ENCODE results near the gene ABCF2.

The ABCF2 gene

DNA sequence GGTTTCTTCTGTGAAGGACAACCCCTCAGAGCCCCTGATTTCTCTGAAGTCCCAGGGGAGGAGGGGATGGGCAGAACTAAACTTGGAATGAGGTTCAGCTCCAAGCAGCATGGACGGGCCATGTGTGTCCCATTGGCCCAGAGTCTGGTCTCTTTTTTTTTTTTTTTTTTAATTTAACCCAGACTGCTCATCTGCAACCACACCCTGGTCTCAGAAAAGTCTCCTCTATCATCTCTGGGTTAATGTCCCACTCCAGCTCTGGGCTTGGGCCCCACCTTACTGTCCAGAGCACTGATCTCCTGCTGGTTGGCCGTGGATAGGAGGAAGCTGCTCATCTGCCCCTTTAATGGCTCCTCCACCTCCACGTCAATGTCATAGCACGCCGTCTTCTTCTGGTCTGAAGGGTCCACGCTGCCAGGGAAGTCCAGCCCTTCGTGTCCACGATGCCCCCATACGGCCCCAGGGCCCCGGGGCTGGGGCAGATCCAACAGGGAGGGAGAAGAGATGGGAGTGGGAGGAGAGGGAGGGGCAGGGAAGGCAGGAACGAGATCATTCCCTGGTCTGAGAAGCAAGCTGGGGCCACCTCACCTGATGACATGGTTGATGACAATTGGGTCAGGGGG lies 12.9 kb upstream of the ABCF2 start:
- no peak overlapping the region for H3K27ac Mint-ChIP-seq
- no peak for ATAC-seq

DNA sequence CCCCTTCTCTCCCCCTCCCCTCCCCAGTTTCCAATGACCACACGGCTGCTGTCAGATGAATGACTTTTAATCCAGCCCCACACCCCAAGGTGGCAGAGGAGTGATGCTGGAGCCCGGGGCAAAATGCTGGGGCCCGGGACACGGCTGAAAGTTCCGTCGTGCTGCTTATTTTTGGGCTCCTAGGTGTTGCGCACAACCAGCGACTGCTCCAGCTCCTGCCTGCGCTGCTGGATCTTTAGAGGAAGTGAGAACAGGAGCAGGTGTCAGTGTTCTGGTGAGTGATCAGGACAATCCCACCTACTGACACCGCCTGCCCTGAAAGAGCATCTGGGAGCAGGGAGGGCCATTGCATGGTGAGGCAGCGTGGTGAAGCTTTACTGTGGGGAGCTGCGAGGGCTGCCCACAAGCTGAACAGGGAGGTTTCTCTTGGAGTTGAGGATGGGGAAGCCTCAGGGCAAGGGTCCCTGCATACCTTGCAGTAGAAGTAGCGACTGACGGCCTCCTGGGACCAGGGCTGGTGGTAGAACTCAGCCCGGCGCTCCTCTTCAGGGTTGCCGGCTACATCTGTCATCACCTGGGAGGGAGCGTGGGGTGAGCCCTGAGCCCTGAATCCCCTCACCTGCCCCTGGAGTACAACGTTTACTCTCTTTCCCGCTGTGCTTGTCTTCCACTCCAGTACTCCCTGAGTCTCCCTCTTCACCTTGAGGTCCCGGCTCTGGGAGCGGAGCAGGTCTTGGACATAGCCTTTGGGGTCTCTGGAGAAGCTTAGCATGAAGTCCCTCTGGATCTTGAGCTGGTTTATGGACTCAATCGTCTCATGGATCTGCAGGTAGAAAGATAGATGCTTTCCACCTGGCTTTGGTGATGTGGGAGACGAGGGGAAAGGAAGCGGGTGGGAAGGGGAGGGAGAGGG lies 12.2 kb upstream of the ABCF2 start:
- DNase-seq, result no peak
- Mint-ChIP-seq H3K4me3 (no peak overlapping the region), H3K9me3 (no peaks in the 10 kb centered on the region), H3K27ac (peak overlapping the region; percentile 44 to 74), H3K4me1 (peaks cover 39% of the 10 kb centered on the region), H3K27me3 (no peaks in the 10 kb centered on the region)
- no peak for ATAC-seq

More for the DNA sequence above, 12.9 kb upstream of the ABCF2 start:
- no peak overlapping the region for H3K4me3 Mint-ChIP-seq
- DNase-seq, result no peak
- H3K4me1 Mint-ChIP-seq, result peaks cover 42% of the 10 kb centered on the region
- H3K9me3 Mint-ChIP-seq, result no peaks in the 10 kb centered on the region
- no peaks in the 10 kb centered on the region for H3K27me3 Mint-ChIP-seq

DNA sequence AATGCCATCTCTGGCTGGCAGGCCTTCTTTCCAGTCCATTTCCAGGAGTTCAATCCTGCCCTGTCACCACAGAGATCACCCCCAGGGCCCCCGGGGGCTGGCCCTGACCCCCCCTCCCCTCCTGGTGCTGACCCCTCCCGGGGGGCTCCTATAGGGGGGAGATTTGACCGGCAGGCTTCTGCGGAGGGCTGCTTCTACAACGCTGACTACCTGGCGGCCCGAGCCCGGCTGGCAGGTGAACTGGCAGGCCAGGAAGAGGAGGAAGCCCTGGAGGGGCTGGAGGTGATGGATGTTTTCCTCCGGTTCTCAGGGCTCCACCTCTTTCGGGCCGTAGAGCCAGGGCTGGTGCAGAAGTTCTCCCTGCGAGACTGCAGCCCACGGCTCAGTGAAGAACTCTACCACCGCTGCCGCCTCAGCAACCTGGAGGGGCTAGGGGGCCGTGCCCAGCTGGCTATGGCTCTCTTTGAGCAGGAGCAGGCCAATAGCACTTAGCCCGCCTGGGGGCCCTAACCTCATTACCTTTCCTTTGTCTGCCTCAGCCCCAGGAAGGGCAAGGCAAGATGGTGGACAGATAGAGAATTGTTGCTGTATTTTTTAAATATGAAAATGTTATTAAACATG lies 11.3 kb upstream of the ABCF2 start:
- DNase-seq (no peak), ATAC-seq (no peak)
- H3K27me3 Mint-ChIP-seq, result no peaks in the 10 kb centered on the region
- H3K9me3 Mint-ChIP-seq, result no peaks in the 10 kb centered on the region
- H3K4me3 Mint-ChIP-seq, result no peak overlapping the region
- peaks cover 39% of the 10 kb centered on the region for H3K4me1 Mint-ChIP-seq
- peak overlapping the region in 1 of 2 donors; percentile 27 for H3K27ac Mint-ChIP-seq

DNA sequence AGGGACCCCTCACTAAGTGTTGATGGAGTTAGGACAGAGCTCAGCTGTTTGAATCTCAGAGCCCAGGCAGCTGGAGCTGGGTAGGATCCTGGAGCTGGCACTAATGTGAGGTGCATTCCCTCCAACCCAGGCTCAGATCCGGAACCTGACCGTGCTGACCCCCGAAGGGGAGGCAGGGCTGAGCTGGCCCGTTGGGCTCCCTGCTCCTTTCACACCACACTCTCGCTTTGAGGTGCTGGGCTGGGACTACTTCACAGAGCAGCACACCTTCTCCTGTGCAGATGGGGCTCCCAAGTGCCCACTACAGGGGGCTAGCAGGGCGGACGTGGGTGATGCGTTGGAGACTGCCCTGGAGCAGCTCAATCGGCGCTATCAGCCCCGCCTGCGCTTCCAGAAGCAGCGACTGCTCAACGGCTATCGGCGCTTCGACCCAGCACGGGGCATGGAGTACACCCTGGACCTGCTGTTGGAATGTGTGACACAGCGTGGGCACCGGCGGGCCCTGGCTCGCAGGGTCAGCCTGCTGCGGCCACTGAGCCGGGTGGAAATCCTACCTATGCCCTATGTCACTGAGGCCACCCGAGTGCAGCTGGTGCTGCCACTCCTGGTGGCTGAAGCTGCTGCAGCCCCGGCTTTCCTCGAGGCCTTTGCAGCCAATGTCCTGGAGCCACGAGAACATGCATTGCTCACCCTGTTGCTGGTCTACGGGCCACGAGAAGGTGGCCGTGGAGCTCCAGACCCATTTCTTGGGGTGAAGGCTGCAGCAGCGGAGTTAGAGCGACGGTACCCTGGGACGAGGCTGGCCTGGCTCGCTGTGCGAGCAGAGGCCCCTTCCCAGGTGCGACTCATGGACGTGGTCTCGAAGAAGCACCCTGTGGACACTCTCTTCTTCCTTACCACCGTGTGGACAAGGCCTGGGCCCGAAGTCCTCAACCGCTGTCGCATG lies 10.5 kb upstream of the ABCF2 start:
- no peaks in the 10 kb centered on the region for H3K9me3 Mint-ChIP-seq
- peaks cover 34% of the 10 kb centered on the region for H3K4me1 Mint-ChIP-seq
- DNase-seq (no peak), ATAC-seq (no peak)
- no peak overlapping the region for H3K4me3 Mint-ChIP-seq
- H3K27ac Mint-ChIP-seq, result peak overlapping the region in 1 of 2 donors; percentile 48
- no peaks in the 10 kb centered on the region for H3K27me3 Mint-ChIP-seq

DNA sequence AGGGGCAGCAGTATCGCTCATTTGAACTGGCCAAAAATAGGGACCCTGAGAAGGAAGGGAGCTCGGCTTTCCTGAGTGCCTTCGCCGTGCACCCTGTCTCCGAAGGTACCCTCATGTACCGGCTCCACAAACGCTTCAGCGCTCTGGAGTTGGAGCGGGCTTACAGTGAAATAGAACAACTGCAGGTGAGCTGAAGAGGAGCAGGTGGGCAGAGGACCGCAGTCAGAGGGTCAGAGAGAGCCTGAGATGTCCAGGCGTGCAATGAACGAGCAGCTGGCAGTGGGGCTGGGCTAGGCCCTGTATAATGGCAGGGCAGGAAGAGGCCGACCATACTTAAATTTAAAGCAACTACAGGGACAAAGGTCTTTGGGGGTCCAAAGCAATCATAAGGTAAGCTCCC lies 9.4 kb upstream of the ABCF2 start:
- H3K4me3 Mint-ChIP-seq, result no peak overlapping the region
- H3K9me3 Mint-ChIP-seq, result no peaks in the 10 kb centered on the region
- ATAC-seq, result no peak
- no peak overlapping the region for H3K27ac Mint-ChIP-seq
- H3K27me3 Mint-ChIP-seq, result no peaks in the 10 kb centered on the region
- no peak for DNase-seq
- H3K4me1 Mint-ChIP-seq, result peaks cover 37% of the 10 kb centered on the region

DNA sequence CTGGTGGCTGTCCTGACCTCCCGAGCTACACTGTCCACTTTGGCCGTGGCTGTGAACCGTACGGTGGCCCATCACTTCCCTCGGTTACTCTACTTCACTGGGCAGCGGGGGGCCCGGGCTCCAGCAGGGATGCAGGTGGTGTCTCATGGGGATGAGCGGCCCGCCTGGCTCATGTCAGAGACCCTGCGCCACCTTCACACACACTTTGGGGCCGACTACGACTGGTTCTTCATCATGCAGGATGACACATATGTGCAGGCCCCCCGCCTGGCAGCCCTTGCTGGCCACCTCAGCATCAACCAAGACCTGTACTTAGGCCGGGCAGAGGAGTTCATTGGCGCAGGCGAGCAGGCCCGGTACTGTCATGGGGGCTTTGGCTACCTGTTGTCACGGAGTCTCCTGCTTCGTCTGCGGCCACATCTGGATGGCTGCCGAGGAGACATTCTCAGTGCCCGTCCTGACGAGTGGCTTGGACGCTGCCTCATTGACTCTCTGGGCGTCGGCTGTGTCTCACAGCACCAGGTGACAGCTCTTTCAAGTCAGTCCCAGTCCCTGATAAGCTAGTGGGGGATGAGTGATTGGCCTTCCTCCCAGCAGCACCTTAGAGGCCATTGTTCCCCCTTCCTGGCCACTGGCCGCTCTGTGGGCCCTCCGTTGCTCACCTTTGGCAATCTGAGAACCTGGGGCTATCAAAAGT lies 8.2 kb upstream of the ABCF2 start:
- H3K27ac Mint-ChIP-seq, result no peak overlapping the region

GRCh38 chr7:151233804-151234203 lies 6.8 kb upstream of the ABCF2 start:
- H3K4me1 Mint-ChIP-seq, result peaks cover 38% of the 10 kb centered on the region
- no peak for ATAC-seq
- H3K27ac Mint-ChIP-seq, result peak overlapping the region; percentile 99 to 100
- H3K27me3 Mint-ChIP-seq, result no peaks in the 10 kb centered on the region
- no peaks in the 10 kb centered on the region for H3K9me3 Mint-ChIP-seq
- no peak for DNase-seq
- H3K4me3 Mint-ChIP-seq, result peak overlapping the region; percentile 99 to 100

More for the DNA sequence above, 8.2 kb upstream of the ABCF2 start:
- ATAC-seq (no peak), DNase-seq (no peak)
- Mint-ChIP-seq H3K4me1 (peaks cover 38% of the 10 kb centered on the region), H3K9me3 (no peaks in the 10 kb centered on the region), H3K27me3 (no peaks in the 10 kb centered on the region), H3K4me3 (no peak overlapping the region)

DNA sequence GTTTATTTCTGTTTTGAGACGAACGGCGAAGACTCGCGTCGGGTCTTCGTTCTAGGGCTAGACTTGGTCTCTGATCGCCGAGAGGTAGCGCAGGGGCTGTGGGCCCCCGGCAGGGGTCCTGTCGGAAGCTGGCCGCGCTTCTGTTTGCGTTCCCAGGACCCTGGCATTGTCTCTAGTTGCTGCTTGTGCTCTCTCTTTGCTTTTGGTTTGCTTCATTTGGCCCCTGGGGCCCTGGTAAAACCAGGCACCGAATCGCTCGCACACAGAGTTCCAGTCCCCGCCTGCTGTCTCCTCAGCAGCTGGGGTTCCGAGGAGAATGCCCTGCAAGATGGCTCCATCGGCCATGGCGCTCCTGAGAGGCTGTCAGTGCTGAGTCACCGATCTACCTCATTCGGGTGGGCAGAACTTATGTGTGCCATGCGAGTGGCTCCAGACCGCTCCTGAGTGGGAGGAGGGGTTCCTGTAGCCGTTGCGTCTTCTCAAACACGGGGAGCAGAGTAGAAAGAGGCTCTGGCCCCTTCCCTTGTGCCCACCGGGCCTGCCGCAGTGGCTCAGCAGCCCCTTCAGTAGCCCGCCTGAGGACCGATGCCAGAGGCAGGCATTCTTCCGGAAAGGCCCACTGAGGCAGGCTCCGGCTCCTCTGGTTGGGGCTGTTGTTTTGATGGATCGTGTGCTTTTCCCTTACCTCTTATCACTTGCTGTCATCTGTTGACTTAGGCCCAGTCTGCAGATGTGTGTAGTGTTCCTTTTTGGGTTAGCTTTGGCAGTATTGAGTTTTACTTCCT lies 6.1 kb upstream of the ABCF2 start:
- Mint-ChIP-seq H3K27me3 (no peaks in the 10 kb centered on the region), H3K4me3 (peak overlapping the region; percentile 99 to 100), H3K9me3 (no peaks in the 10 kb centered on the region), H3K4me1 (peaks cover 41% of the 10 kb centered on the region), H3K27ac (peak overlapping the region; percentile 99 to 100)
- peak; percentile 65 to 79 for DNase-seq
- peak; percentile 84 for ATAC-seq

- peak; percentile 96 for ATAC-seq
- peak within 1 kb of the TSS; percentile 99 to 100 for H3K27ac Mint-ChIP-seq
- DNase-seq, result peak; percentile 88 to 91
- H3K4me3 Mint-ChIP-seq, result peak within 1 kb of the TSS; percentile 99 to 100
- H3K4me1 Mint-ChIP-seq, result peaks cover 47% of the 10 kb centered on the region
- no peaks in the 10 kb centered on the region for H3K27me3 Mint-ChIP-seq
- no peaks in the 10 kb centered on the region for H3K9me3 Mint-ChIP-seq
These were observed 5.3 kb upstream of the ABCF2 start, which contains the start of gene CHPF2 for GRCh38 chr7:151232091-151232916. Gene CHPF2, plus strand, starts transcription at chr7:151232483. Its CDS starts 1,529 bp downstream, at chr7:151234012.

- peaks cover 54% of the 10 kb centered on the region for H3K4me1 Mint-ChIP-seq
- no peaks in the 10 kb centered on the region for H3K9me3 Mint-ChIP-seq
- no peak overlapping the region for H3K27ac Mint-ChIP-seq
- ATAC-seq, result no peak
- DNase-seq, result no peak
- H3K4me3 Mint-ChIP-seq, result peak overlapping the region in 1 of 2 donors; percentile 99
- no peaks in the 10 kb centered on the region for H3K27me3 Mint-ChIP-seq
These were observed 4.1 kb upstream of the ABCF2 start for GRCh38 chr7:151231080-151231479.

GRCh38 chr7:151229249-151229648 lies 2.2 kb upstream of the ABCF2 start:
- no peak overlapping the region for H3K27ac Mint-ChIP-seq
- no peaks in the 10 kb centered on the region for H3K27me3 Mint-ChIP-seq
- no peak for ATAC-seq
- no peaks in the 10 kb centered on the region for H3K9me3 Mint-ChIP-seq
- H3K4me3 Mint-ChIP-seq, result no peak overlapping the region
- no peak for DNase-seq
- peaks cover 63% of the 10 kb centered on the region for H3K4me1 Mint-ChIP-seq

GRCh38 chr7:151228024-151228866 lies 1.2 kb upstream of the ABCF2 start:
- Mint-ChIP-seq H3K4me1 (peaks cover 58% of the 10 kb centered on the region), H3K27me3 (no peaks in the 10 kb centered on the region), H3K9me3 (no peaks in the 10 kb centered on the region), H3K27ac (peak overlapping the region in 1 of 2 donors; percentile 57), H3K4me3 (peak overlapping the region; percentile 97 to 100)
- DNase-seq, result no peak
- no peak for ATAC-seq
